Measurements from ENCODE around the gene NFATC1. TPM values are rescaled to one million over a fixed set of nuclear protein-coding genes. Genes with fewer than 3 reads are reported as not detected.

NFATC1 gene
- total RNA-seq, 4 donors from 2014 or later: 13.9 to 24.3 (median 16.7) TPM

DNA sequence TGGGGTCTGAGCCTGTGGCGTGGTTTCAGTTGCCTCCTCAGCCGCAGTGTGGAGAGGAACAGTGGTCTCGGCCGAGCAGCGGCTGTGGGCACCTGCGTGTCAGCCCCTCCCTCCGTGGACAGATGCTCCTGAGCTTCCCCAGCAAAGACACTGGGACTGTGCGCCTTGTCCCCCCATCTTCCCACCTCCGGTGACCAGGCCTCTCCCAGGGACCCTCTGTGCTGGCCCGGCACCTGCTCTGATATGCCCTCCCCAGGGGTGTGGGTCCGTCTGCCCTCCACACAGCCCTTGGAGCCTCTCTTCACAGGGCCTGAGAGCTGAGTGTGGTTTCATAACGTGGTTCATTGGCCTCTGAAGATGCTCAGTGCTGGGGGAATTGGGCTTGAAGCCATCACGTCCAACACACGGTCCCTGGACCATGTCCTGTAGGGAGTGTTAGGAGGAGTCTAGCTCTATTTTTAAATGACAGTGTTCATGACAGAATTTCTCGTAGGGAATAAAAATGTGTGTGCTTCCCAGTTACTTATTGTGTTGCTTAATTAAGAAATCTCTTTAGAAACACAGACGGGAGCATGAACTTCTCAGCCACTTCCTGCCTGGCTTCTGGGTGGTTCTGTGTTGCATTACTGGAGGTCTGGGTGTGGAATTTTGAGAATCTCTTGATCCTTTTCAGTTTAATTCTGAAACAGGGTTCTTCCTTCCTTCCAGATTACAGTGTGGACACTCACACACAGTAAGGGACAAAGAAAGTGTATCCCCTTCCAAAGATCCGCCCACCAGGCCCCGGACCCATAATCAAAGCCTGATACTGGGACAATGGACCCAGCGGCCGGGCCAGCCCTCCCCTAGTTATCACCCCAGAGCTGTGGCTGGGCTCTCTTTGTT is 110.7 kb downstream of the NFATC1 start:
- 47% methylated on average over 14 of the region's 20 CpGs for WGBS
- peak overlapping the region; percentile 45 for H3K4me3 ChIP-seq
- H3K4me1 ChIP-seq: peaks cover 32% of the 10 kb centered on the region

GRCh38 chr18:79507076-79507545 is 111.4 kb downstream of the NFATC1 start:
- no peaks in the 10 kb centered on the region for H3K27me3 ChIP-seq
- peak overlapping the region; percentile 80 for H3K27ac ChIP-seq
- no peaks in the 10 kb centered on the region for H3K36me3 ChIP-seq
- 2% methylated on average over 10 of the region's 24 CpGs for WGBS
- peaks cover 32% of the 10 kb centered on the region for H3K4me1 ChIP-seq
- TF ChIP-seq EP300 (IDR thresholded peaks at IDR 0.05) (no peak), POLR2A (IDR thresholded peaks at IDR 0.05) (no peak), POLR2AphosphoS5 (IDR thresholded peaks at IDR 0.05) (no peak)
- no peaks in the 10 kb centered on the region for H3K9me3 ChIP-seq
- DNase-seq (ENCODE audit: low spot score in 2 of 2): peak; percentile 84 to 85
- H3K4me3 ChIP-seq: peak overlapping the region; percentile 45

More for the DNA sequence above, 110.7 kb downstream of the NFATC1 start:
- Histone ChIP-seq H3K27me3 (no peaks in the 10 kb centered on the region), H3K9me3 (no peaks in the 10 kb centered on the region), H3K27ac (peak overlapping the region; percentile 80), H3K36me3 (no peaks in the 10 kb centered on the region)
- TF ChIP-seq EP300 (IDR thresholded peaks at IDR 0.05): no peak
- TF ChIP-seq POLR2A (IDR thresholded peaks at IDR 0.05): no peak
- no peak for TF ChIP-seq POLR2AphosphoS5 (IDR thresholded peaks at IDR 0.05)
- no peak for TF ChIP-seq CTCF (IDR thresholded peaks at IDR 0.05)
- DNase-seq (ENCODE audit: low spot score in 2 of 2): peak; percentile 69 to 77

DNA sequence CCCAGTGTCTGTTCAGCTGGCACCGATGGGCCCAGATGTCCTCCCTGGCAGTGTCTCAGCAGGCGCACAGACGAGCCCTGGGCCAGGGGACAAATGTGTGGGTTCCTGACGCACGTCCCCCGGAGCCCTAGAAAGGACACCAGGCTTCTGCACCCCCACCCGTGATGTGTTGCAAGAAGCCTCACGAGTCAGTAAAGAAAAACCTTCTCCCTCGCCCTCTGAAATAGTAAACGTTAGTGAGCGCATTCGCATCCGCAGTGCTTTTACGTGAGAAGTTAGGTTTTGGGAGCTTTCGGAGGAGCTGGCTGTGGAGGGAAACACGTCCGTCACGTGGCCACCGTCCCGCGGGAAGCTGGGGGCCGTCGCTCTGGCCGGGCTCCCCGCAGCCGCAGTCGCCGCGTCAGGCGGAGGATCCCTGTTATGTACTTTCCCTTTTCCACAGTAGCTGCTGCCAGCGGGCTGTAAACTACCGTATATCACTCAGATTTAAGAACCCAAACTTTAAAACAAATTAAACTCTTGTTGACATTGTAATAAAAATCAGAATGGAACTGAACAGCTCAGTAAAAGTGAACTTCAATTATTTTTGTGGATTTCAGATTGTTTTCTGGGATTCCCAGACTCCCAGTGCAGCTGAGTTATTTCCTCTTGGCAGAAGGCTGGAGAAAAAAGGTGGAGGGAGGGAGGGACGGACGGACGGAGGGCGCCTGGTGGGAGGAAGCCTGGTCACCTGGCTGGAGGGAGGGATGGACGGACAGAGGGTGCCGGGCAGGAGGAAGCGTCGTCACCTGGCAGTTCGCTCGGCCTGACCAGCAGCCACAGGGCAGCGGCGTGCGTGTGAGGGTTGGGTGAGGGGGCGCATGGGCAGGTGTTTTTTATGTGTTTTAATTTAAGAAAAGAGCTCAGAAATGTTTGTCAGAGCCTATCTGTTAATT is 112.1 kb downstream of the NFATC1 start:
- peaks cover 3% of the 10 kb centered on the region for H3K36me3 ChIP-seq
- WGBS: 35% methylated on average over 33 of the region's 46 CpGs

GRCh38 chr18:79508565-79509535 is 113.1 kb downstream of the NFATC1 start:
- no peaks in the 10 kb centered on the region for H3K27me3 ChIP-seq
- peaks cover 7% of the 10 kb centered on the region for H3K36me3 ChIP-seq
- 94% methylated on average over 23 of the region's 40 CpGs for WGBS
- H3K4me3 ChIP-seq: no peak overlapping the region
- H3K9me3 ChIP-seq: no peaks in the 10 kb centered on the region
- TF ChIP-seq EP300 (IDR thresholded peaks at IDR 0.05): no peak
- no peak for TF ChIP-seq CTCF (IDR thresholded peaks at IDR 0.05)
- no peak for TF ChIP-seq POLR2AphosphoS5 (IDR thresholded peaks at IDR 0.05)
- TF ChIP-seq POLR2A (IDR thresholded peaks at IDR 0.05): no peak
- H3K4me1 ChIP-seq: peaks cover 32% of the 10 kb centered on the region
- peak overlapping the region; percentile 80 for H3K27ac ChIP-seq
- DNase-seq (ENCODE audit: low spot score in 2 of 2): peak; percentile 68 to 77

More for the DNA sequence above, 112.1 kb downstream of the NFATC1 start:
- peak overlapping the region; percentile 45 for H3K4me3 ChIP-seq
- no peaks in the 10 kb centered on the region for H3K27me3 ChIP-seq
- peak; percentile 86 to 87 for DNase-seq (ENCODE audit: low spot score in 2 of 2)
- H3K9me3 ChIP-seq: no peaks in the 10 kb centered on the region
- TF ChIP-seq POLR2A (IDR thresholded peaks at IDR 0.05) (no peak), POLR2AphosphoS5 (IDR thresholded peaks at IDR 0.05) (no peak), EP300 (IDR thresholded peaks at IDR 0.05) (no peak), CTCF (IDR thresholded peaks at IDR 0.05) (no peak)
- H3K4me1 ChIP-seq: peaks cover 32% of the 10 kb centered on the region
- H3K27ac ChIP-seq: peak overlapping the region; percentile 80

GRCh38 chr18:79509536-79509930 is 113.8 kb downstream of the NFATC1 start:
- no peak overlapping the region for H3K27ac ChIP-seq
- WGBS: 85% methylated on average over 8 of the region's 8 CpGs
- peaks cover 7% of the 10 kb centered on the region for H3K36me3 ChIP-seq
- H3K27me3 ChIP-seq: no peaks in the 10 kb centered on the region
- peak; percentile 28 to 41 for DNase-seq (ENCODE audit: low spot score in 2 of 2)
- TF ChIP-seq POLR2AphosphoS5 (IDR thresholded peaks at IDR 0.05): no peak
- TF ChIP-seq EP300 (IDR thresholded peaks at IDR 0.05): no peak
- no peak for TF ChIP-seq CTCF (IDR thresholded peaks at IDR 0.05)
- no peak for TF ChIP-seq POLR2A (IDR thresholded peaks at IDR 0.05)
- H3K9me3 ChIP-seq: no peaks in the 10 kb centered on the region
- no peak overlapping the region for H3K4me3 ChIP-seq
- peaks cover 32% of the 10 kb centered on the region for H3K4me1 ChIP-seq

All from suprapubic skin (tissue), 4 donors.